ENCODE measurements around the gene COPRS.

DNA sequence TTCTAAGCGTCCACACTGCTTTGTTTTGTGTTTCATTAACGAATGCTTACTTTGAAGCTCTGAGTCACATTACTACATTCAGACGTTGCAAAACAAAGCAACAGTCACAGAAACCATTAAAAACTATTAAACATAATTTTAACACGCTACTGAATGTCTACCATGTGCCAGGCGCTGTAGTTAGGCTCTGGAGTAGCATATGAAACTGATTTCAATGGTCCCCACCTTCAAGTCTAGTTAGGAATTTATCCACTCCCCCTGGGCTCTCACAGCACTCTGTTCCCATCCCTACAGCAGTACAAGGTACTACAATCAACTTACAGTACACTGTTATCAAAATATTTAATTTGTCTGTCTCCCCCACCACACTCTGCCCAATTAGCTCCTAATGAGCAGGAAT lies 41.8 kb upstream of the COPRS start:
- TF ChIP-seq, protein P1, sequence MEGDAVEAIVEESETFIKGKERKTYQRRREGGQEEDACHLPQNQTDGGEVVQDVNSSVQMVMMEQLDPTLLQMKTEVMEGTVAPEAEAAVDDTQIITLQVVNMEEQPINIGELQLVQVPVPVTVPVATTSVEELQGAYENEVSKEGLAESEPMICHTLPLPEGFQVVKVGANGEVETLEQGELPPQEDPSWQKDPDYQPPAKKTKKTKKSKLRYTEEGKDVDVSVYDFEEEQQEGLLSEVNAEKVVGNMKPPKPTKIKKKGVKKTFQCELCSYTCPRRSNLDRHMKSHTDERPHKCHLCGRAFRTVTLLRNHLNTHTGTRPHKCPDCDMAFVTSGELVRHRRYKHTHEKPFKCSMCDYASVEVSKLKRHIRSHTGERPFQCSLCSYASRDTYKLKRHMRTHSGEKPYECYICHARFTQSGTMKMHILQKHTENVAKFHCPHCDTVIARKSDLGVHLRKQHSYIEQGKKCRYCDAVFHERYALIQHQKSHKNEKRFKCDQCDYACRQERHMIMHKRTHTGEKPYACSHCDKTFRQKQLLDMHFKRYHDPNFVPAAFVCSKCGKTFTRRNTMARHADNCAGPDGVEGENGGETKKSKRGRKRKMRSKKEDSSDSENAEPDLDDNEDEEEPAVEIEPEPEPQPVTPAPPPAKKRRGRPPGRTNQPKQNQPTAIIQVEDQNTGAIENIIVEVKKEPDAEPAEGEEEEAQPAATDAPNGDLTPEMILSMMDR (IDR thresholded peaks at IDR 0.05) = no peak
- TF ChIP-seq POLR2A (IDR thresholded peaks at IDR 0.05) = no peak

Measured in stomach (tissue), 4 donors.